Bladder microvascular endothelial cell (primary cell): ENCODE measurements around the gene SLC44A5. TPM values are rescaled to one million over a fixed set of nuclear protein-coding genes. Genes with fewer than 3 reads are reported as not detected.

ENCODE experiments used
- total RNA-seq: library from RNA; depleted of rRNA; stranded (reverse); fragments of >200 nt; gene quantifications from 2 replicates; pipeline ENCODE4 v1.2.3, GENCODE V29; 2014

Gene SLC44A5
- 0.16 and 1.6 TPM in 2 replicates for total RNA-seq

GRCh38 chr1:75611014-75611413 lies at the start of gene SLC44A5:
Gene SLC44A5, minus strand, starts transcription at chr1:75611114. Its CDS starts 69,667 bp downstream, at chr1:75541447.

Other genes starting within 250 kb of the SLC44A5 start
- gene ACADM, start 113.6 kb upstream of the SLC44A5 start, total RNA-seq, result 24.9 and 39.1 TPM in 2 replicates
- 45.2 and 102 TPM in 2 replicates for gene RABGGTB, start 175.1 kb upstream of the SLC44A5 start, total RNA-seq
- under 0.01 and 0.25 TPM in 2 replicates for gene MSH4, start 185.8 kb upstream of the SLC44A5 start, total RNA-seq